ENCODE measurements around the gene ASTN2. TPM values are rescaled to one million over a fixed set of nuclear protein-coding genes. Genes with fewer than 3 reads are reported as not detected.

ASTN2 gene
- total RNA-seq, 1 donor from 2014 or later: 2.7 TPM

GRCh38 chr9:117234103-117234502, 180.8 kb downstream of the ASTN2 start:
- Mint-ChIP-seq H3K27me3 (ENCODE audit: low read depth) (no peaks in the 10 kb centered on the region), H3K36me3 (ENCODE audit: low read depth) (no peaks in the 10 kb centered on the region), H3K27ac (no peak overlapping the region), H3K9me3 (no peaks in the 10 kb centered on the region), H3K4me1 (ENCODE audit: low read depth) (no peaks in the 10 kb centered on the region), H3K4me3 (ENCODE audit: low read depth) (no peak overlapping the region)
- intact Hi-C loops (cut with micrococcal nuclease): no loop called here
- no peak for DNase-seq (ENCODE audit: low spot score)

- Mint-ChIP-seq H3K4me3 (ENCODE audit: low read depth) (no peak overlapping the region), H3K4me1 (ENCODE audit: low read depth) (no peaks in the 10 kb centered on the region), H3K27me3 (ENCODE audit: low read depth) (no peaks in the 10 kb centered on the region), H3K36me3 (ENCODE audit: low read depth) (no peaks in the 10 kb centered on the region), H3K27ac (no peak overlapping the region), H3K9me3 (no peaks in the 10 kb centered on the region)
- DNase-seq (ENCODE audit: low spot score): no peak
- intact Hi-C loops (cut with micrococcal nuclease): no loop called here
Measured at GRCh38 chr9:117233016-117233415, 181.8 kb downstream of the ASTN2 start.

- no peaks in the 10 kb centered on the region for H3K27me3 Mint-ChIP-seq (ENCODE audit: low read depth)
- no peaks in the 10 kb centered on the region for H3K9me3 Mint-ChIP-seq
- no peak overlapping the region for H3K27ac Mint-ChIP-seq
- H3K4me3 Mint-ChIP-seq (ENCODE audit: low read depth): no peak overlapping the region
- no peaks in the 10 kb centered on the region for H3K36me3 Mint-ChIP-seq (ENCODE audit: low read depth)
- H3K4me1 Mint-ChIP-seq (ENCODE audit: low read depth): no peaks in the 10 kb centered on the region
- DNase-seq (ENCODE audit: low spot score): no peak
- intact Hi-C loops (cut with micrococcal nuclease): no loop called here
Measured at GRCh38 chr9:117232281-117232680, 182.6 kb downstream of the ASTN2 start.

GRCh38 chr9:117231012-117231411, 183.8 kb downstream of the ASTN2 start:
- Mint-ChIP-seq H3K9me3 (no peaks in the 10 kb centered on the region), H3K36me3 (ENCODE audit: low read depth) (no peaks in the 10 kb centered on the region), H3K27ac (no peak overlapping the region), H3K4me1 (ENCODE audit: low read depth) (no peaks in the 10 kb centered on the region), H3K27me3 (ENCODE audit: low read depth) (no peaks in the 10 kb centered on the region), H3K4me3 (ENCODE audit: low read depth) (no peak overlapping the region)
- no peak for DNase-seq (ENCODE audit: low spot score)
- intact Hi-C loops (cut with micrococcal nuclease): no loop called here

- no peaks in the 10 kb centered on the region for H3K4me1 Mint-ChIP-seq (ENCODE audit: low read depth)
- no peak for DNase-seq (ENCODE audit: low spot score)
- no peaks in the 10 kb centered on the region for H3K36me3 Mint-ChIP-seq (ENCODE audit: low read depth)
- no peak overlapping the region for H3K27ac Mint-ChIP-seq
- H3K27me3 Mint-ChIP-seq (ENCODE audit: low read depth): no peaks in the 10 kb centered on the region
- intact Hi-C loops (cut with micrococcal nuclease): no loop called here
- H3K4me3 Mint-ChIP-seq (ENCODE audit: low read depth): no peak overlapping the region
- H3K9me3 Mint-ChIP-seq: no peaks in the 10 kb centered on the region
Measured at GRCh38 chr9:117224695-117225094, 190.2 kb downstream of the ASTN2 start.

GRCh38 chr9:117218951-117219350, 195.9 kb downstream of the ASTN2 start:
- no peaks in the 10 kb centered on the region for H3K36me3 Mint-ChIP-seq (ENCODE audit: low read depth)
- no peaks in the 10 kb centered on the region for H3K27me3 Mint-ChIP-seq (ENCODE audit: low read depth)
- intact Hi-C loops (cut with micrococcal nuclease): no loop called here
- no peaks in the 10 kb centered on the region for H3K9me3 Mint-ChIP-seq
- H3K4me1 Mint-ChIP-seq (ENCODE audit: low read depth): no peaks in the 10 kb centered on the region
- H3K4me3 Mint-ChIP-seq (ENCODE audit: low read depth): no peak overlapping the region
- no peak overlapping the region for H3K27ac Mint-ChIP-seq
- no peak for DNase-seq (ENCODE audit: low spot score)

GRCh38 chr9:117214416-117214815, 200.4 kb downstream of the ASTN2 start:
- Mint-ChIP-seq H3K9me3 (peaks cover 6% of the 10 kb centered on the region), H3K36me3 (ENCODE audit: low read depth) (no peaks in the 10 kb centered on the region), H3K4me1 (ENCODE audit: low read depth) (no peaks in the 10 kb centered on the region), H3K27ac (no peak overlapping the region), H3K27me3 (ENCODE audit: low read depth) (no peaks in the 10 kb centered on the region), H3K4me3 (ENCODE audit: low read depth) (no peak overlapping the region)
- intact Hi-C loops (cut with micrococcal nuclease): no loop called here
- no peak for DNase-seq (ENCODE audit: low spot score)

GRCh38 chr9:117211280-117211679, 203.6 kb downstream of the ASTN2 start:
- H3K4me3 Mint-ChIP-seq (ENCODE audit: low read depth): no peak overlapping the region
- no peaks in the 10 kb centered on the region for H3K36me3 Mint-ChIP-seq (ENCODE audit: low read depth)
- intact Hi-C loops (cut with micrococcal nuclease): no loop called here

GRCh38 chr9:117205806-117206205, 209.1 kb downstream of the ASTN2 start:
- peaks cover 10% of the 10 kb centered on the region for H3K9me3 Mint-ChIP-seq
- intact Hi-C loops (cut with micrococcal nuclease): no loop called here
- H3K27me3 Mint-ChIP-seq (ENCODE audit: low read depth): no peaks in the 10 kb centered on the region
- no peak for DNase-seq (ENCODE audit: low spot score)
- no peaks in the 10 kb centered on the region for H3K4me1 Mint-ChIP-seq (ENCODE audit: low read depth)
- no peak overlapping the region for H3K27ac Mint-ChIP-seq
- no peaks in the 10 kb centered on the region for H3K36me3 Mint-ChIP-seq (ENCODE audit: low read depth)
- no peak overlapping the region for H3K4me3 Mint-ChIP-seq (ENCODE audit: low read depth)

More at GRCh38 chr9:117211280-117211679, 203.6 kb downstream of the ASTN2 start:
- no peaks in the 10 kb centered on the region for H3K27me3 Mint-ChIP-seq (ENCODE audit: low read depth)
- DNase-seq (ENCODE audit: low spot score): no peak
- no peaks in the 10 kb centered on the region for H3K4me1 Mint-ChIP-seq (ENCODE audit: low read depth)
- H3K27ac Mint-ChIP-seq: no peak overlapping the region
- H3K9me3 Mint-ChIP-seq: peaks cover 11% of the 10 kb centered on the region

GRCh38 chr9:117204971-117205370, 209.9 kb downstream of the ASTN2 start:
- H3K27ac Mint-ChIP-seq: no peak overlapping the region
- H3K4me1 Mint-ChIP-seq (ENCODE audit: low read depth): no peaks in the 10 kb centered on the region
- no peaks in the 10 kb centered on the region for H3K27me3 Mint-ChIP-seq (ENCODE audit: low read depth)
- intact Hi-C loops (cut with micrococcal nuclease): no loop called here
- no peak overlapping the region for H3K4me3 Mint-ChIP-seq (ENCODE audit: low read depth)
- H3K9me3 Mint-ChIP-seq: peaks cover 10% of the 10 kb centered on the region
- no peaks in the 10 kb centered on the region for H3K36me3 Mint-ChIP-seq (ENCODE audit: low read depth)
- no peak for DNase-seq (ENCODE audit: low spot score)

GRCh38 chr9:117191504-117192261, 223.2 kb downstream of the ASTN2 start:
- intact Hi-C loops (cut with micrococcal nuclease): no loop called here
- no peaks in the 10 kb centered on the region for H3K36me3 Mint-ChIP-seq (ENCODE audit: low read depth)
- H3K27ac Mint-ChIP-seq: no peak overlapping the region
- H3K4me1 Mint-ChIP-seq (ENCODE audit: low read depth): no peaks in the 10 kb centered on the region
- DNase-seq (ENCODE audit: low spot score): no peak
- H3K27me3 Mint-ChIP-seq (ENCODE audit: low read depth): no peaks in the 10 kb centered on the region
- H3K4me3 Mint-ChIP-seq (ENCODE audit: low read depth): no peak overlapping the region
- H3K9me3 Mint-ChIP-seq: no peaks in the 10 kb centered on the region

- Mint-ChIP-seq H3K27ac (no peak overlapping the region), H3K36me3 (ENCODE audit: low read depth) (no peaks in the 10 kb centered on the region), H3K4me3 (ENCODE audit: low read depth) (no peak overlapping the region), H3K9me3 (no peaks in the 10 kb centered on the region), H3K27me3 (ENCODE audit: low read depth) (no peaks in the 10 kb centered on the region), H3K4me1 (ENCODE audit: low read depth) (no peaks in the 10 kb centered on the region)
- intact Hi-C loops (cut with micrococcal nuclease): no loop called here
- no peak for DNase-seq (ENCODE audit: low spot score)
Measured at GRCh38 chr9:117189121-117189520, 225.7 kb downstream of the ASTN2 start.

GRCh38 chr9:117188394-117188793, 226.5 kb downstream of the ASTN2 start:
- H3K27ac Mint-ChIP-seq: no peak overlapping the region
- intact Hi-C loops (cut with micrococcal nuclease): no loop called here
- DNase-seq (ENCODE audit: low spot score): no peak

GRCh38 chr9:117187498-117187897, 227.4 kb downstream of the ASTN2 start:
- Mint-ChIP-seq H3K4me3 (ENCODE audit: low read depth) (no peak overlapping the region), H3K27me3 (ENCODE audit: low read depth) (no peaks in the 10 kb centered on the region), H3K27ac (no peak overlapping the region), H3K36me3 (ENCODE audit: low read depth) (no peaks in the 10 kb centered on the region), H3K4me1 (ENCODE audit: low read depth) (no peaks in the 10 kb centered on the region), H3K9me3 (no peaks in the 10 kb centered on the region)
- intact Hi-C loops (cut with micrococcal nuclease): no loop called here
- DNase-seq (ENCODE audit: low spot score): no peak

More at GRCh38 chr9:117188394-117188793, 226.5 kb downstream of the ASTN2 start:
- H3K4me3 Mint-ChIP-seq (ENCODE audit: low read depth): no peak overlapping the region
- no peaks in the 10 kb centered on the region for H3K27me3 Mint-ChIP-seq (ENCODE audit: low read depth)
- H3K9me3 Mint-ChIP-seq: no peaks in the 10 kb centered on the region
- no peaks in the 10 kb centered on the region for H3K36me3 Mint-ChIP-seq (ENCODE audit: low read depth)
- no peaks in the 10 kb centered on the region for H3K4me1 Mint-ChIP-seq (ENCODE audit: low read depth)

Measured in activated T-helper 2 cell treated with anti-CD3 and anti-CD28 coated beads, Interferon-gamma antibody, Interleukin-2, Interleukin-4, amounts not matched to agents 10 μg/mL and 5 μg/mL and 100 μg/mL, durations not matched to agents 14 hours and 24 hours and 36 hours (primary cell).